GM23338 (cell line): ENCODE measurements around the gene SYK.

Experiments
- CREB1 ChIP-seq: fragments of 250-450 bp; sonication (Bioruptor Pico); IDR thresholded peaks from 2 replicates; pipeline ENCODE4 v1.5.0; 2020; ENCODE audit warnings: low read depth, mild to moderate bottlenecking, moderate library complexity
- CTCF ChIP-seq, 2 experiments: fragments of 200-600 bp in 1 of 2; sonication (generic) in 1 of 2; conservative IDR thresholded peaks; 2 replicates each; pipeline versions ENCODE4 v1.5.1 to v1.6.1; 2016 to 2017; ENCODE audit warnings: antibody characterized with exemption in 2 of 2, low read depth in 2 of 2, mild to moderate bottlenecking in 2 of 2, moderate library complexity in 1 of 2
- ETS1 ChIP-seq: IDR thresholded peaks from 2 replicates; pipeline ENCODE4 v1.6.1; 2016; ENCODE audit warnings: antibody characterized with exemption
- EZH2 ChIP-seq: fragments of 200-600 bp; sonication (generic); IDR thresholded peaks from one replicate; pipeline ENCODE4 v1.8.0; 2017; ENCODE audit warnings: antibody characterized with exemption, mild to moderate bottlenecking, low read depth; ENCODE audit not compliant: unreplicated experiment
- EZH2phosphoT487 ChIP-seq: fragments of 200-600 bp; sonication (generic); IDR thresholded peaks from one replicate; pipeline ENCODE4 v1.8.1; 2018; ENCODE audit warnings: antibody characterized with exemption; ENCODE audit not compliant: unreplicated experiment
- JUNB ChIP-seq: IDR thresholded peaks from one replicate; pipeline ENCODE4 v1.6.1; 2016; ENCODE audit warnings: antibody characterized with exemption; ENCODE audit not compliant: unreplicated experiment
- POLR2AphosphoS5 ChIP-seq: IDR thresholded peaks from 2 replicates; pipeline ENCODE4 v1.6.1; 2016; ENCODE audit warnings: antibody characterized with exemption, low read depth
- REST ChIP-seq: IDR thresholded peaks from one replicate; pipeline ENCODE4 v1.6.1; 2018; ENCODE audit warnings: antibody characterized with exemption; ENCODE audit not compliant: unreplicated experiment
- ZNF331 ChIP-seq: fragments of 250-450 bp; sonication (Bioruptor Pico); IDR thresholded peaks from 2 replicates; pipeline ENCODE4 v1.5.0; 2020; ENCODE audit warnings: low read depth, mild to moderate bottlenecking, moderate library complexity

- TF ChIP-seq REST (no peak), CTCF (conservative IDR thresholded peaks at IDR 0.05; ENCODE audit: low read depth in 2 of 2) (no peak), EZH2 (no peak), ETS1 (no peak), POLR2AphosphoS5 (no peak), CREB1 (CRISPR knock-in tag) (no peak), JUNB (no peak), EZH2phosphoT487 (no peak), ZNF331 (CRISPR knock-in tag) (no peak)
Observed at GRCh38 chr9:90864779-90865178, 63.2 kb downstream of the SYK start.
